Astrocyte (in vitro differentiated cells and primary cell): ENCODE data around the gene PABPC1L. TPM values are rescaled to one million over a fixed set of nuclear protein-coding genes. Genes with fewer than 3 reads are reported as not detected.

Source experiments
- DNase-seq: peaks from one replicate; pipeline ENCODE4 v3.0.0-alpha.2; 2010; ENCODE audit warnings: low read depth
- FAIRE-seq: peaks from 2 replicates; lab custom pipeline; 2011; peaks lifted over from hg19 to GRCh38; lab: Jason Lieb, UNC
- H2AFZ ChIP-seq: 2 replicates; pipeline ENCODE4 v1.6.0; 2012; ENCODE audit warnings: low read depth, low read length, inconsistent platforms
- H3K27ac ChIP-seq: 2 replicates; pipeline ENCODE4 v1.5.1; 2011; ENCODE audit warnings: low read depth, low read length, inconsistent platforms
- H3K27me3 ChIP-seq: 2 replicates; pipeline ENCODE4 v1.6.0; 2011; ENCODE audit warnings: low read length, inconsistent platforms; ENCODE audit not compliant: insufficient read depth
- H3K36me3 ChIP-seq: 2 replicates; pipeline ENCODE4 v1.5.1; 2011; ENCODE audit warnings: low read length, inconsistent platforms; ENCODE audit not compliant: insufficient read depth
- H3K4me1 ChIP-seq: 2 replicates; pipeline ENCODE4 v1.5.1; 2011; ENCODE audit warnings: low read length, inconsistent platforms; ENCODE audit not compliant: insufficient read depth
- H3K4me2 ChIP-seq: 2 replicates; pipeline ENCODE4 v1.6.0; 2012; ENCODE audit warnings: low read length, inconsistent platforms
- H3K4me3 ChIP-seq: 2 replicates; pipeline ENCODE4 v1.5.1; 2011; ENCODE audit warnings: low read depth, mild to moderate bottlenecking, low read length, inconsistent platforms; ENCODE audit not compliant: insufficient read depth
- H3K79me2 ChIP-seq: 2 replicates; pipeline ENCODE4 v1.6.0; 2012; ENCODE audit warnings: mild to moderate bottlenecking, low read length, inconsistent platforms; ENCODE audit not compliant: insufficient read depth
- H3K9ac ChIP-seq: 2 replicates; pipeline ENCODE4 v1.6.0; 2012; ENCODE audit warnings: mild to moderate bottlenecking, low read length, inconsistent platforms
- H3K9me3 ChIP-seq: 2 replicates; pipeline ENCODE4 v1.5.1; 2012; ENCODE audit warnings: low read depth, mild to moderate bottlenecking, low read length, inconsistent platforms; ENCODE audit not compliant: insufficient read depth
- H4K20me1 ChIP-seq: 2 replicates; pipeline ENCODE4 v1.6.0; 2012; ENCODE audit warnings: low read length, inconsistent platforms; ENCODE audit not compliant: insufficient read depth
- H3K27ac Mint-ChIP-seq: one replicate; pipeline ENCODE4 v1.8.0; 2021; ENCODE audit warnings: mild to moderate bottlenecking, mixed read lengths; ENCODE audit not compliant: unreplicated experiment
- H3K27me3 Mint-ChIP-seq: one replicate; pipeline ENCODE4 v1.8.0; 2021; ENCODE audit warnings: low read depth, mixed read lengths; ENCODE audit not compliant: unreplicated experiment
- H3K36me3 Mint-ChIP-seq: one replicate; pipeline ENCODE4 v1.8.0; 2021; ENCODE audit warnings: low read depth, mixed read lengths; ENCODE audit not compliant: unreplicated experiment
- H3K4me1 Mint-ChIP-seq: one replicate; pipeline ENCODE4 v1.8.0; 2021; ENCODE audit warnings: low read depth, mixed read lengths; ENCODE audit not compliant: unreplicated experiment
- H3K4me3 Mint-ChIP-seq: one replicate; pipeline ENCODE4 v1.8.0; 2021; ENCODE audit warnings: mild to moderate bottlenecking, moderate library complexity, mixed read lengths; ENCODE audit not compliant: unreplicated experiment
- H3K9me3 Mint-ChIP-seq: one replicate; pipeline ENCODE4 v1.8.0; 2021; ENCODE audit warnings: mild to moderate bottlenecking, mixed read lengths; ENCODE audit not compliant: unreplicated experiment
- EZH2 ChIP-seq: IDR thresholded peaks from 2 replicates; pipeline ENCODE4 v1.6.1; 2012; ENCODE audit warnings: mild to moderate bottlenecking, low read length, inconsistent platforms; ENCODE audit not compliant: insufficient read depth
- total RNA-seq: library from RNA; stranded (reverse); gene quantifications from 2 replicates; pipeline ENCODE4 v1.2.1, GENCODE V29; 2021
- TF ChIP-seq, protein P1 (sequence below): IDR thresholded peaks from 2 replicates; pipeline ENCODE4 v1.5.1; 2011; ENCODE audit warnings: low read depth, mild to moderate bottlenecking, inconsistent platforms, low read length, moderate library complexity; ENCODE audit not compliant: insufficient read depth

PABPC1L gene
- total RNA-seq, 1 donor from 2014 or later: 48.7 TPM

DNA sequence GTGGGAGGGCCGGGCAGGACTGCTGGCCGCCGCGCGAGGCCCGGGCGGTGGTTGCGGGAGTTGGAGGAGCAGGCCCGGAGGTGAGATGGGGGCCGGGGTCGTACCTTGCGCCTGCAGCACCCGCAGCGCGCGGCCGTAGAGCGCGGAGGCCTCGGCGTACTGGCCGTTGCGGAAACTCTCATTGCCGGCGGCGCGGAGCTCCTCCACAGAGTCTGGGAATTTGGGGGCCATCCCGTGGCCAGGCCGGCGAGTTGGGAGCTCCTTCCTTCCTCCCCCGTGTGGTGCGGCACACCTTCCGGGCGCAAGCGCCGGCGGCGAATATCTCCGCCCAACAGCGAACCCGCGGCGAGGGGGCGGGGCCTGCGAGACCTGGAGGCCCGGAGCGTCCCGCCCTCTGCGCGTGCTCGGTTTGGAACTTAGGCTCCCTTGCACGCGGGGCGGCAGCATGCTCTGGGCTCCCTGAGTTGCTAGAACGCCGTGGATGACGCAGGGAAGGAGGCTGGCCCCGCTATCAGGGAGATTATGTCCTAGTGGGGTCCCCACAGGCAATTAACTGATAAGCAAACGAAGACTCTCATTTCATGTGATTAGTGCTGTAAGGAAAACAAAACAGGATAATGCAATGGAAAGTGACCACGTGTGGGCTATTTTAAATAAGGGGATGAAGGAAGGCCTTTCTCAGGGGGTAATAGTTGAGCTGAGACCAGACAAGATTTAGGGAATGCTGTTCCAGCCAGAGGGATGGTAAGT is 50.4 kb downstream of the PABPC1L start, which contains the start of gene TOMM34:
Gene TOMM34, minus strand, starts transcription at position 295 of the 750 bp plus-strand sequence. Its CDS starts 64 bp downstream, at position 231.
- H3K4me1 ChIP-seq: peaks cover 33% of the 10 kb centered on the region
- Mint-ChIP-seq H3K27me3 (no peaks in the 10 kb centered on the region), H3K27ac (peak within 1 kb of the TSS; percentile 90), H3K36me3 (peaks cover 19% of the 10 kb centered on the region), H3K4me3 (peak within 1 kb of the TSS; percentile 97), H3K9me3 (no peaks in the 10 kb centered on the region), H3K4me1 (peaks cover 26% of the 10 kb centered on the region)
- FAIRE-seq (no peak), DNase-seq (peak; percentile 78)
- TF ChIP-seq, protein P1, sequence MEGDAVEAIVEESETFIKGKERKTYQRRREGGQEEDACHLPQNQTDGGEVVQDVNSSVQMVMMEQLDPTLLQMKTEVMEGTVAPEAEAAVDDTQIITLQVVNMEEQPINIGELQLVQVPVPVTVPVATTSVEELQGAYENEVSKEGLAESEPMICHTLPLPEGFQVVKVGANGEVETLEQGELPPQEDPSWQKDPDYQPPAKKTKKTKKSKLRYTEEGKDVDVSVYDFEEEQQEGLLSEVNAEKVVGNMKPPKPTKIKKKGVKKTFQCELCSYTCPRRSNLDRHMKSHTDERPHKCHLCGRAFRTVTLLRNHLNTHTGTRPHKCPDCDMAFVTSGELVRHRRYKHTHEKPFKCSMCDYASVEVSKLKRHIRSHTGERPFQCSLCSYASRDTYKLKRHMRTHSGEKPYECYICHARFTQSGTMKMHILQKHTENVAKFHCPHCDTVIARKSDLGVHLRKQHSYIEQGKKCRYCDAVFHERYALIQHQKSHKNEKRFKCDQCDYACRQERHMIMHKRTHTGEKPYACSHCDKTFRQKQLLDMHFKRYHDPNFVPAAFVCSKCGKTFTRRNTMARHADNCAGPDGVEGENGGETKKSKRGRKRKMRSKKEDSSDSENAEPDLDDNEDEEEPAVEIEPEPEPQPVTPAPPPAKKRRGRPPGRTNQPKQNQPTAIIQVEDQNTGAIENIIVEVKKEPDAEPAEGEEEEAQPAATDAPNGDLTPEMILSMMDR: no peak
- TF ChIP-seq EZH2: no peak
- peak within 1 kb of the TSS; percentile 84 for H3K27ac ChIP-seq
- peak within 1 kb of the TSS; percentile 77 for H2AFZ ChIP-seq
- H4K20me1 ChIP-seq: peaks cover 42% of the 10 kb centered on the region
- peak within 1 kb of the TSS; percentile 96 for H3K4me2 ChIP-seq
- H3K9me3 ChIP-seq: no peaks in the 10 kb centered on the region
- H3K27me3 ChIP-seq: no peaks in the 10 kb centered on the region
- peak within 1 kb of the TSS; percentile 82 for H3K4me3 ChIP-seq
- H3K79me2 ChIP-seq: peaks cover 44% of the 10 kb centered on the region
- peaks cover 13% of the 10 kb centered on the region for H3K36me3 ChIP-seq
- H3K9ac ChIP-seq: peak within 1 kb of the TSS; percentile 88

DNA sequence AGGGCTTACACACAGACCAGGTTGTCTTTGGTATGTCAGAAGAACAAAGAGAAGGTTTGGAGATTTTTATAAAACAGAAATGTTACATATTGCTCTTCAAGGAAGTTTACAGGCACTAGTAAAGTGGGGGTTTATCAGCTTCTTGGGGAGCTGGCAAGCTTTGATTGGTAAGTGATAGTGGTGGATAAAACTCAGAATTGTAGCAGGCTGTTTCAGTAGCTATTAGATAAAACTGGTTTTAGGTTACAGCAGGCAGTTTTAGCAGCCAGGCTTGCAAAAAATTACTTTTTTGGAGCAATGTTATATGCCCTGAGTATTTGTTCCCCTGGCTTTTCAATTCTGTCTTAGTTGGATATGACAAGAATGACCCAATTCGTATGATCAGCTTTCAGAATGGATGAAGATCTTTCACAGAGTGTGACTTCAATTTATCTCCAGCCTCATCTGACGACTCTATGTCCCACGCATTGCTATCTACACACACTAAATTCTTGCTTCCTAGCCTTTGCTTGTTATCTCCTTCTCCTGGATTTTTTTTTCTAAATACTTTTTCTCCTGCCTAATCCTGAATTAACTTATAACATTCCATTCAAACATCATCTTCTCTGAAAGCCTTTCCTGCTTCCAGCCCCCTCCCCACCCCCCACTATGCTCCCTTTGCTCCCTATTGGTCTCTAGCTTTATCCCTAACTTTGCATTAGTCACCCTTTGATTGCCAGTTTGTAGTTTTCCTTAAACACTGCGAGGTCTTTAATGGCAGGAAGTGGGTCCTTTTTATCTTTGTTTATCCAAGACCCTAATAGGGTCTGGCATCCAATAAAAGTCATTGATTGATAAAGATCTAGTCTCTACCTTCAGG is 51.4 kb downstream of the PABPC1L start:
- Histone ChIP-seq H3K4me3 (no peak overlapping the region), H3K79me2 (peaks cover 35% of the 10 kb centered on the region), H3K27me3 (no peaks in the 10 kb centered on the region), H3K27ac (peak overlapping the region; percentile 40), H2AFZ (peak overlapping the region; percentile 65), H3K4me2 (peak overlapping the region; percentile 63), H3K4me1 (peaks cover 37% of the 10 kb centered on the region), H3K9me3 (no peaks in the 10 kb centered on the region), H3K36me3 (peaks cover 4% of the 10 kb centered on the region), H3K9ac (no peak overlapping the region), H4K20me1 (peaks cover 33% of the 10 kb centered on the region)
- Mint-ChIP-seq H3K4me1 (peaks cover 26% of the 10 kb centered on the region), H3K27me3 (no peaks in the 10 kb centered on the region), H3K27ac (peak overlapping the region; percentile 53), H3K36me3 (peaks cover 10% of the 10 kb centered on the region), H3K9me3 (no peaks in the 10 kb centered on the region), H3K4me3 (peak overlapping the region; percentile 97)
- no peak for TF ChIP-seq EZH2
- TF ChIP-seq, protein P1: no peak
- DNase-seq (no peak), FAIRE-seq (no peak)
